Esophagus muscularis mucosa (tissue), 3 donors: ENCODE results near the gene ADK.

Source experiments
- POLR2AphosphoS5 ChIP-seq, 2 donors: sonication (generic); formaldehyde crosslinking; IDR thresholded peaks; one replicate each; pipeline ENCODE4 v1.6.1; 2017; ENCODE audit warnings: antibody characterized with exemption in 2 of 2
- TF ChIP-seq, protein P1 (sequence below), 3 experiments: fragments of 200-600 bp in 2 of 3; fragments of 450-650 bp in 1 of 3; sonication (generic) in 2 of 3; IDR thresholded peaks; one replicate each; pipeline ENCODE4 v1.5.1; 2017 to 2019; ENCODE audit warnings: antibody characterized with exemption in 3 of 3, mild to moderate bottlenecking in 2 of 3, moderate library complexity in 1 of 3

DNA sequence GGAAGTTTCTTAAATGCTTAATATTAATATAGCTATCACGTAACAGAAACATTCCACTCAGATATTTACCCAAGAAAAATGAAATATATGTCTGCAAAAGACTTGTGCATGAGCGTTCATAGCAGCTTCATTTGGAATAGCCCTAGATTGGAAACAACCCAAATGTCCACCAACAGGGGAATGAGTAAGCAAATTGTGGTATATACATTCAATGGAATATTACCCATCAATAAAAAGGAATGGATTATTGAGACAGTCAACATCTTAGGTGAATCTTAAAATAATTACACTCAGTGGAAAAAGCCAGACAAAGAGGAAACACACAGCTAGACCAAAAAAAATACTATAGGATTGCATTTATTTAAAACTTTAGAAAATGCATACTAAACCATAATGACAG is 585.0 kb downstream of the ADK start:
- TF ChIP-seq POLR2AphosphoS5 (IDR thresholded peaks at IDR 0.05): no peak
- TF ChIP-seq, protein P1, sequence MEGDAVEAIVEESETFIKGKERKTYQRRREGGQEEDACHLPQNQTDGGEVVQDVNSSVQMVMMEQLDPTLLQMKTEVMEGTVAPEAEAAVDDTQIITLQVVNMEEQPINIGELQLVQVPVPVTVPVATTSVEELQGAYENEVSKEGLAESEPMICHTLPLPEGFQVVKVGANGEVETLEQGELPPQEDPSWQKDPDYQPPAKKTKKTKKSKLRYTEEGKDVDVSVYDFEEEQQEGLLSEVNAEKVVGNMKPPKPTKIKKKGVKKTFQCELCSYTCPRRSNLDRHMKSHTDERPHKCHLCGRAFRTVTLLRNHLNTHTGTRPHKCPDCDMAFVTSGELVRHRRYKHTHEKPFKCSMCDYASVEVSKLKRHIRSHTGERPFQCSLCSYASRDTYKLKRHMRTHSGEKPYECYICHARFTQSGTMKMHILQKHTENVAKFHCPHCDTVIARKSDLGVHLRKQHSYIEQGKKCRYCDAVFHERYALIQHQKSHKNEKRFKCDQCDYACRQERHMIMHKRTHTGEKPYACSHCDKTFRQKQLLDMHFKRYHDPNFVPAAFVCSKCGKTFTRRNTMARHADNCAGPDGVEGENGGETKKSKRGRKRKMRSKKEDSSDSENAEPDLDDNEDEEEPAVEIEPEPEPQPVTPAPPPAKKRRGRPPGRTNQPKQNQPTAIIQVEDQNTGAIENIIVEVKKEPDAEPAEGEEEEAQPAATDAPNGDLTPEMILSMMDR (IDR thresholded peaks at IDR 0.05): no peak
